ENCODE data around the gene RARG. TPM values are rescaled to one million over a fixed set of nuclear protein-coding genes. Genes with fewer than 3 reads are reported as not detected.

RARG gene
- total and polyA plus RNA-seq, 2 of the 4 experiments (the other 2 are of a cell fraction) = 7.9 to 30.9 TPM

- dilution Hi-C loops (cut with HindIII; ENCODE audit: low sequenced_read_pairs, unreplicated experiment) (no loop called here), in situ Hi-C loops (cut with MboI; ENCODE audit: low sequenced_read_pairs) (no loop called here), intact Hi-C loops (cut with micrococcal nuclease) (no loop called here)
- H4K8ac ChIP-seq (ENCODE audit: low read depth in 2 of 2, low read length in 2 of 2) = no peak overlapping the region
- BruUV-seq (replicated peaks) = no TSS peak
- no peak overlapping the region for H3K14ac ChIP-seq (replicated peaks; ENCODE audit: low read depth, low read length)
- no peak overlapping the region for H2BK5ac ChIP-seq (ENCODE audit: low read depth, low read length, poor library complexity, severe bottlenecking)
- H3K27me3 ChIP-seq (ENCODE audit: control insufficient read depth, insufficient read depth, low read length) = no peaks in the 10 kb centered on the region
- H2BK20ac ChIP-seq (ENCODE audit: low read depth, low read length) = no peak overlapping the region
- peaks cover 29% of the 10 kb centered on the region for H3K9me1 ChIP-seq (ENCODE audit: insufficient read depth, low read length)
- H3K4me3 ChIP-seq (ENCODE audit: insufficient read depth, low read depth, low read length) = no peak overlapping the region
- H3K36me3 ChIP-seq (ENCODE audit: control insufficient read depth, insufficient read depth, low read length) = peaks cover 4% of the 10 kb centered on the region; the same call in 1 of the 2 replicates
- H4K20me1 ChIP-seq (ENCODE audit: insufficient read depth, low read length) = no peaks in the 10 kb centered on the region
- WGBS, 2 experiments (ENCODE audit: extremely low coverage in 2 of 2, insufficient read length in 1 of 2) = no CpG with 5 or more reads among the region's 1 CpG
- H3K4ac ChIP-seq (ENCODE audit: low read depth, low read length) = no peak overlapping the region
- no peak for TF ChIP-seq CEBPB (IDR thresholded peaks at IDR 0.05; ENCODE audit: low read depth, low read length)
- TF ChIP-seq RAD21 (IDR thresholded peaks at IDR 0.05; ENCODE audit: low read length) = no peak
- ChIA-PET POLR2A (ENCODE audit: unreplicated experiment) (no interaction called here), CTCF (no interaction called here)
- peaks cover 5 to 45% of the 10 kb centered on the region in 2 experiments; a peak in 3 of 4 replicates for H3K79me1 ChIP-seq (ENCODE audit: low read depth in 1 of 2, low read length in 2 of 2)
- H2BK15ac ChIP-seq (ENCODE audit: low read depth, low read length) = no peak overlapping the region
- no peak overlapping the region for H3K18ac ChIP-seq (ENCODE audit: low read depth, low read length)
- H2AK5ac ChIP-seq (ENCODE audit: low read depth, low read length) = no peak overlapping the region
- no peak overlapping the region for H4K5ac ChIP-seq (ENCODE audit: low read depth, low read length)
- no peak overlapping the region for H2AFZ ChIP-seq (replicated peaks; ENCODE audit: low read length, poor library complexity)
- H3K27ac ChIP-seq (ENCODE audit: insufficient read depth, low read length) = no peak overlapping the region
- H3K4me2 ChIP-seq (ENCODE audit: low read depth, low read length) = no peak overlapping the region
- no peaks in the 10 kb centered on the region for H3K9me3 ChIP-seq (ENCODE audit: control insufficient read depth, insufficient read depth, low read length)
- no peak for DNase-seq
- no peak overlapping the region for H3K9ac ChIP-seq (ENCODE audit: low read depth, low read length)
- H3K56ac ChIP-seq (ENCODE audit: extremely low read depth, insufficient read depth, low read length) = no peak overlapping the region
- H3K4me1 ChIP-seq (ENCODE audit: control insufficient read depth, insufficient read depth, low read length) = peaks cover 31% of the 10 kb centered on the region
- H4K91ac ChIP-seq (ENCODE audit: insufficient read depth, low read depth, low read length) = no peak overlapping the region
- ATAC-seq (ENCODE audit: low read depth) = no peak
- H2BK120ac ChIP-seq (ENCODE audit: low read depth, low read length) = no peak overlapping the region
- H3K23ac ChIP-seq (ENCODE audit: low read depth, low read length) = no peak overlapping the region
- H2AK9ac ChIP-seq (replicated peaks; ENCODE audit: low read depth, low read length, poor library complexity) = no peak overlapping the region
Measured at GRCh38 chr12:53227836-53228235, 4.2 kb downstream of the RARG start.
